ENCODE results near the gene AXIN2. TPM values are rescaled to one million over a fixed set of nuclear protein-coding genes. Genes with fewer than 3 reads are reported as not detected.
"Not testable (repeated sequence)": the region's sequence is repeated elsewhere in the genome, so short reads cannot be mapped to it uniquely, and the experiment has no call there.

The AXIN2 gene
- total RNA-seq, 1 donor from 2014 or later, result 44.8 TPM

- Mint-ChIP-seq H3K4me1 (ENCODE audit: unreplicated experiment) (no peaks in the 10 kb centered on the region), H3K9me3 (ENCODE audit: unreplicated experiment) (no peaks in the 10 kb centered on the region), H3K27ac (ENCODE audit: unreplicated experiment) (no peak overlapping the region), H3K27me3 (ENCODE audit: unreplicated experiment) (peaks cover 7% of the 10 kb centered on the region), H3K36me3 (ENCODE audit: low read depth, unreplicated experiment) (no peaks in the 10 kb centered on the region), H3K4me3 (ENCODE audit: unreplicated experiment) (no peak overlapping the region)
- TF ChIP-seq CTCF (IDR thresholded peaks at IDR 0.05; ENCODE audit: unreplicated experiment), result no peak
- DNase-seq (ENCODE audit: low spot score), result no peak
Observed at GRCh38 chr17:65514082-65514481, 47.4 kb downstream of the AXIN2 start.

- no peak for TF ChIP-seq CTCF (IDR thresholded peaks at IDR 0.05; ENCODE audit: unreplicated experiment)
- H3K36me3 Mint-ChIP-seq (ENCODE audit: low read depth, unreplicated experiment), result no peaks in the 10 kb centered on the region
- no peak overlapping the region for H3K27ac Mint-ChIP-seq (ENCODE audit: unreplicated experiment)
- DNase-seq (ENCODE audit: low spot score), result no peak
- H3K4me1 Mint-ChIP-seq (ENCODE audit: unreplicated experiment), result no peaks in the 10 kb centered on the region
- peaks cover 4% of the 10 kb centered on the region for H3K27me3 Mint-ChIP-seq (ENCODE audit: unreplicated experiment)
- no peak overlapping the region for H3K4me3 Mint-ChIP-seq (ENCODE audit: unreplicated experiment)
- no peaks in the 10 kb centered on the region for H3K9me3 Mint-ChIP-seq (ENCODE audit: unreplicated experiment)
Observed at GRCh38 chr17:65511316-65511715, 50.1 kb downstream of the AXIN2 start.

- Mint-ChIP-seq H3K36me3 (ENCODE audit: low read depth, unreplicated experiment) (peaks cover 4% of the 10 kb centered on the region), H3K27me3 (ENCODE audit: unreplicated experiment) (peaks cover 3% of the 10 kb centered on the region), H3K27ac (ENCODE audit: unreplicated experiment) (no peak overlapping the region), H3K9me3 (ENCODE audit: unreplicated experiment) (no peaks in the 10 kb centered on the region), H3K4me1 (ENCODE audit: unreplicated experiment) (no peaks in the 10 kb centered on the region), H3K4me3 (ENCODE audit: unreplicated experiment) (no peak overlapping the region)
- no peak for DNase-seq (ENCODE audit: low spot score)
- no peak for TF ChIP-seq CTCF (IDR thresholded peaks at IDR 0.05; ENCODE audit: unreplicated experiment)
Observed at GRCh38 chr17:65509032-65509431, 52.4 kb downstream of the AXIN2 start.

GRCh38 chr17:65504673-65505072 is 56.8 kb downstream of the AXIN2 start:
- H3K9me3 Mint-ChIP-seq (ENCODE audit: unreplicated experiment); H3K36me3 Mint-ChIP-seq (ENCODE audit: low read depth, unreplicated experiment); H3K27me3 Mint-ChIP-seq (ENCODE audit: unreplicated experiment); H3K4me3 Mint-ChIP-seq (ENCODE audit: unreplicated experiment); H3K4me1 Mint-ChIP-seq (ENCODE audit: unreplicated experiment); H3K27ac Mint-ChIP-seq (ENCODE audit: unreplicated experiment); DNase-seq (ENCODE audit: low spot score): not testable (repeated sequence)

- Mint-ChIP-seq H3K4me1 (ENCODE audit: unreplicated experiment) (peaks cover 2% of the 10 kb centered on the region), H3K27me3 (ENCODE audit: unreplicated experiment) (peaks cover 5% of the 10 kb centered on the region), H3K36me3 (ENCODE audit: low read depth, unreplicated experiment) (peaks cover 4% of the 10 kb centered on the region), H3K4me3 (ENCODE audit: unreplicated experiment) (no peak overlapping the region), H3K27ac (ENCODE audit: unreplicated experiment) (no peak overlapping the region), H3K9me3 (ENCODE audit: unreplicated experiment) (no peaks in the 10 kb centered on the region)
- no peak for TF ChIP-seq CTCF (IDR thresholded peaks at IDR 0.05; ENCODE audit: unreplicated experiment)
- DNase-seq (ENCODE audit: low spot score), result no peak
Observed at GRCh38 chr17:65504141-65504540, 57.3 kb downstream of the AXIN2 start.

GRCh38 chr17:65503557-65503956 is 57.9 kb downstream of the AXIN2 start:
- Mint-ChIP-seq H3K4me1 (ENCODE audit: unreplicated experiment) (peaks cover 2% of the 10 kb centered on the region), H3K9me3 (ENCODE audit: unreplicated experiment) (no peaks in the 10 kb centered on the region), H3K27ac (ENCODE audit: unreplicated experiment) (no peak overlapping the region), H3K4me3 (ENCODE audit: unreplicated experiment) (no peak overlapping the region), H3K36me3 (ENCODE audit: low read depth, unreplicated experiment) (peaks cover 4% of the 10 kb centered on the region), H3K27me3 (ENCODE audit: unreplicated experiment) (peaks cover 5% of the 10 kb centered on the region)
- no peak for TF ChIP-seq CTCF (IDR thresholded peaks at IDR 0.05; ENCODE audit: unreplicated experiment)
- no peak for DNase-seq (ENCODE audit: low spot score)
